DND-41 (cell line): ENCODE data around the gene DPP9.

Experiments used
- ATAC-seq: fragments of 200-7000 bp; cut with Tn5 transposase; 3 replicates; pipeline ENCODE4 v1.9.1; 2021; ENCODE audit warnings: low read depth; ENCODE audit not compliant: insufficient read depth
- DNase-seq: peaks from one replicate; pipeline ENCODE4 v3.0.0-alpha.2; 2020
- H2AFZ ChIP-seq: 2 replicates; pipeline ENCODE4 v1.6.0; 2012; ENCODE audit warnings: low read depth, low read length
- H3K27ac ChIP-seq: 2 replicates; pipeline ENCODE4 v1.5.1; 2012; ENCODE audit warnings: low read length, inconsistent platforms
- H3K27me3 ChIP-seq: fragments of 200-600 bp; sonication (generic); 2 replicates; pipeline ENCODE4 v1.6.0; 2012; ENCODE audit warnings: low read length, mild to moderate bottlenecking, inconsistent platforms; ENCODE audit not compliant: insufficient read depth, poor library complexity
- H3K36me3 ChIP-seq: 2 replicates; pipeline ENCODE4 v1.5.1; 2012; ENCODE audit warnings: low read length, inconsistent platforms; ENCODE audit not compliant: insufficient read depth
- H3K4me1 ChIP-seq: 2 replicates; pipeline ENCODE4 v1.5.1; 2012; ENCODE audit warnings: mild to moderate bottlenecking, low read length; ENCODE audit not compliant: insufficient read depth
- H3K4me2 ChIP-seq: 2 replicates; pipeline ENCODE4 v1.6.0; 2012; ENCODE audit warnings: mild to moderate bottlenecking, moderate library complexity, low read length, inconsistent platforms; ENCODE audit not compliant: insufficient read depth
- H3K4me3 ChIP-seq, 2 experiments: fragments of 200-600 bp in 1 of 2; shearing (Covaris generic) in 1 of 2; 2 replicates each; pipeline ENCODE4 v1.5.1; 2012 to 2016; ENCODE audit warnings: inconsistent platforms in 2 of 2, low read length in 2 of 2, mild to moderate bottlenecking in 2 of 2, low read depth in 1 of 2, moderate library complexity in 1 of 2
- H3K79me2 ChIP-seq: 2 replicates; pipeline ENCODE4 v1.6.0; 2012; ENCODE audit warnings: low read length, inconsistent platforms; ENCODE audit not compliant: insufficient read depth
- H3K9ac ChIP-seq: 2 replicates; pipeline ENCODE4 v1.6.0; 2012; ENCODE audit warnings: low read depth, mild to moderate bottlenecking, inconsistent platforms, low read length, moderate library complexity
- H3K9me3 ChIP-seq: 2 replicates; pipeline ENCODE4 v1.5.1; 2012; ENCODE audit warnings: low read length, moderate library complexity, mild to moderate bottlenecking, inconsistent platforms; ENCODE audit not compliant: insufficient read depth, severe bottlenecking
- H4K20me1 ChIP-seq: 2 replicates; pipeline ENCODE4 v1.6.0; 2012; ENCODE audit warnings: low read length; ENCODE audit not compliant: insufficient read depth
- EZH2 ChIP-seq: IDR thresholded peaks from 3 replicates; pipeline ENCODE4 v1.6.1; 2012; ENCODE audit warnings: borderline replicate concordance, low read depth, mild to moderate bottlenecking, moderate library complexity, low read length, inconsistent platforms; ENCODE audit not compliant: severe bottlenecking
- TF ChIP-seq, protein P1 (sequence below): IDR thresholded peaks from 2 replicates; pipeline ENCODE4 v1.5.1; 2012; ENCODE audit warnings: borderline replicate concordance, low read length, moderate library complexity, mild to moderate bottlenecking; ENCODE audit not compliant: poor library complexity, severe bottlenecking; ENCODE audit errors: extremely low read depth

The DPP9 gene

DNA sequence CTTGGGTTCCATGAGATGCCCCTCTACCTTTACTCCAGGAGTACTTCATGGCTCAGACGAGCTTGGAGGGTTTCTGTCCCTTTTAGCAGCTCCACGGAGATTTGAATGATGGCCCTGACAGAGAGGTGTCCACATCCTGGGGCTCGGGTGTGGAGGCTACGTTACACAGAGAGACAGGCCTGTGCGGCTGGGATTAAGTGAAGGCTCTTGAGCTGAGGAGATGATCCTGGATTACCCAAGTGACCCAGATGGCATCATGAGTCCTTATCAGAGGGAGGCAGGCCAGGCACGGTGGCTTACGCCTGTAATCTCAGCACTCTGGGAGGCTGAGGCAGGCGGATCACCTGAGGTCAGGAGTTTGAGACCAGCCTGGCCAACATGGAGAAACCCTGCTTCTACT, 12.4 kb downstream of the DPP9 start:
- Histone ChIP-seq H4K20me1 (peaks cover 12% of the 10 kb centered on the region), H3K27ac (no peak overlapping the region), H3K4me1 (no peaks in the 10 kb centered on the region), H3K4me3 (no peak overlapping the region), H3K79me2 (no peaks in the 10 kb centered on the region), H3K9me3 (no peaks in the 10 kb centered on the region), H2AFZ (no peak overlapping the region), H3K4me2 (no peak overlapping the region), H3K27me3 (no peaks in the 10 kb centered on the region), H3K9ac (no peak overlapping the region), H3K36me3 (peaks cover 73% of the 10 kb centered on the region)
- ATAC-seq: no peak
- no peak for DNase-seq
- TF ChIP-seq, protein P1, sequence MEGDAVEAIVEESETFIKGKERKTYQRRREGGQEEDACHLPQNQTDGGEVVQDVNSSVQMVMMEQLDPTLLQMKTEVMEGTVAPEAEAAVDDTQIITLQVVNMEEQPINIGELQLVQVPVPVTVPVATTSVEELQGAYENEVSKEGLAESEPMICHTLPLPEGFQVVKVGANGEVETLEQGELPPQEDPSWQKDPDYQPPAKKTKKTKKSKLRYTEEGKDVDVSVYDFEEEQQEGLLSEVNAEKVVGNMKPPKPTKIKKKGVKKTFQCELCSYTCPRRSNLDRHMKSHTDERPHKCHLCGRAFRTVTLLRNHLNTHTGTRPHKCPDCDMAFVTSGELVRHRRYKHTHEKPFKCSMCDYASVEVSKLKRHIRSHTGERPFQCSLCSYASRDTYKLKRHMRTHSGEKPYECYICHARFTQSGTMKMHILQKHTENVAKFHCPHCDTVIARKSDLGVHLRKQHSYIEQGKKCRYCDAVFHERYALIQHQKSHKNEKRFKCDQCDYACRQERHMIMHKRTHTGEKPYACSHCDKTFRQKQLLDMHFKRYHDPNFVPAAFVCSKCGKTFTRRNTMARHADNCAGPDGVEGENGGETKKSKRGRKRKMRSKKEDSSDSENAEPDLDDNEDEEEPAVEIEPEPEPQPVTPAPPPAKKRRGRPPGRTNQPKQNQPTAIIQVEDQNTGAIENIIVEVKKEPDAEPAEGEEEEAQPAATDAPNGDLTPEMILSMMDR: no peak
- TF ChIP-seq EZH2: no peak

DNA sequence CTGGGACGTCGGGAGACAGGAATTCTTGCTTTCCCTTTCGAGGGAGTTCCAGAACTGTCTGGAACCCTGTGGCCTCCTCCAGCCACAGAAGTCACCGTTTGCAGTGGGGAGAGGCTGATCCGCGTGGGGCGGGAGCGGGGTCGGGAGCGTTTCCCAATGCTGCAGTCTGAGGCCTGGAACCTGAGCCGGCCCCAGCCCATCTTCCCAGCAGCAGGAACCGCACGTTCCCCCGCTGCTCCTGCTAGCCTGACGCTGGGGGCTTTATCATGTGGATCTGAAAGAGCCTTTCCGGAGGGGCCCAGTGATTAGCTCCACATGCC, 13.4 kb downstream of the DPP9 start:
- Histone ChIP-seq H3K4me3 (no peak overlapping the region), H3K27ac (no peak overlapping the region), H2AFZ (no peak overlapping the region), H3K27me3 (no peaks in the 10 kb centered on the region), H3K79me2 (no peaks in the 10 kb centered on the region), H4K20me1 (peaks cover 12% of the 10 kb centered on the region), H3K9me3 (no peaks in the 10 kb centered on the region), H3K36me3 (peaks cover 72% of the 10 kb centered on the region), H3K4me1 (no peaks in the 10 kb centered on the region), H3K9ac (no peak overlapping the region), H3K4me2 (no peak overlapping the region)
- DNase-seq (no peak), ATAC-seq (no peak)
- TF ChIP-seq, protein P1: no peak
- TF ChIP-seq EZH2: no peak

DNA sequence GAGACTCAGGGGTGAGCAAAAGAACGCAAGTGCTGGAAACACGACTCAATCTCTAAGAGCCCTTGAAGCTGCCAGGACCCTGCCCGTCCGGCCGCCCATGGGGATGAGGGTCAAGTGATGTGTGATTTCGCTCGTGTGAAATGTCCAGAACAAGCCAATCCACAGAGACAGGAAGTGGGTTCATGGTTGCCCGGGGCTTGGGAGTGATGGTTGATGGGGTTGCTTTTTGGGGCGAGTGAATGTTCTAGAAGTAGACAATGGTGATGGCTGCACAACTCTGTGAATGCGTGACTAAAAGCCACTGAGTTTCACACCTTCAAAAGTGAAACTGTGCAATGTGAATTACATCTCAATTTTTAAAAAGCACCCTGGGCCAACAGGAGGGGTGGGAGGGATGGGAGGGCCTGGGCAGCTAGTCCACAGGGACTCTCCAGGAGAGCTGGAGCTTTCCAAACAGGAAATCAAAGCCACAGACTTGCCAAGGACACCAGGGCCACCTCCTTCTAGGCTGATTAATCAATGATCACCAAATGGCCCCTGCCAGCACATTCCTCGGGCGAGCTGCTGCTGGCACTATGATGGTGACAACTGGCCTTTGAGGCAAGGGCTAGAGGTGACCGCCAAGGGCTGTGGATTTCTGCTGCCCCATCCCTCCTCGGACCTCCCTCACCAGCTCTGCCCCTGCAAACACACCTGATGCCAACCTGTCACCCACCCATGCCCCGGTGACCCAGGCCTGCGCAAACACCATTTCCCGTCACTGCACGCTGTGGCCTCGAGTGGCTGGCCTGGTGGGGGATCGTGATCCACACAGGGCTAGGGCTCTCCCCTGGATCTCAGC, 14.0 kb downstream of the DPP9 start:
- Histone ChIP-seq H4K20me1 (peaks cover 12% of the 10 kb centered on the region), H2AFZ (no peak overlapping the region), H3K27ac (no peak overlapping the region), H3K79me2 (no peaks in the 10 kb centered on the region), H3K4me2 (no peak overlapping the region), H3K36me3 (peaks cover 70% of the 10 kb centered on the region), H3K4me3 (no peak overlapping the region), H3K9ac (no peak overlapping the region), H3K9me3 (no peaks in the 10 kb centered on the region), H3K27me3 (no peaks in the 10 kb centered on the region), H3K4me1 (no peaks in the 10 kb centered on the region)
- ATAC-seq (no peak), DNase-seq (no peak)
- TF ChIP-seq EZH2: no peak
- TF ChIP-seq, protein P1: no peak
